Chondrocyte (in vitro differentiated cells): ENCODE measurements around the gene NLRP6. TPM values are rescaled to one million over a fixed set of nuclear protein-coding genes. Genes with fewer than 3 reads are reported as not detected.

ENCODE experiments used
- DNase-seq: peaks from one replicate; pipeline ENCODE4 v3.0.0; 2021; ENCODE audit warnings: mixed read lengths, low spot score
- H3K27ac Mint-ChIP-seq: one replicate; pipeline ENCODE4 v1.8.0; 2021; ENCODE audit warnings: mild to moderate bottlenecking, moderate library complexity, mixed read lengths; ENCODE audit not compliant: unreplicated experiment
- H3K27me3 Mint-ChIP-seq: 2 replicates; pipeline ENCODE4 v1.8.0; 2021; ENCODE audit warnings: low read depth, mixed read lengths
- H3K36me3 Mint-ChIP-seq: 2 replicates; pipeline ENCODE4 v1.8.0; 2021; ENCODE audit warnings: low read depth, mixed read lengths
- H3K4me1 Mint-ChIP-seq: 2 replicates; pipeline ENCODE4 v1.8.0; 2021; ENCODE audit warnings: low read depth, mild to moderate bottlenecking, mixed read lengths
- H3K4me3 Mint-ChIP-seq: one replicate; pipeline ENCODE4 v1.8.0; 2021; ENCODE audit warnings: mild to moderate bottlenecking, moderate library complexity, mixed read lengths; ENCODE audit not compliant: unreplicated experiment
- H3K9me3 Mint-ChIP-seq: 2 replicates; pipeline ENCODE4 v1.8.0; 2021; ENCODE audit warnings: low read depth, mixed read lengths
- CTCF ChIP-seq: fragments of 200-600 bp; sonication (generic); IDR thresholded peaks from 2 replicates; pipeline ENCODE4 v1.5.0; 2021; ENCODE audit warnings: antibody characterized with exemption, mild to moderate bottlenecking, moderate library complexity
- total RNA-seq: library from RNA; stranded (reverse); gene quantifications from 3 replicates; pipeline ENCODE4 v1.2.1, GENCODE V29; 2021

The NLRP6 gene
- total RNA-seq, 1 donor from 2014 or later, result not detected

GRCh38 chr11:287821-288477 is 9.7 kb downstream of the NLRP6 start:
- TF ChIP-seq CTCF, result no peak
- Mint-ChIP-seq H3K27me3 (no peaks in the 10 kb centered on the region), H3K9me3 (no peaks in the 10 kb centered on the region), H3K4me3 (peak overlapping the region; percentile 69), H3K4me1 (peaks cover 16% of the 10 kb centered on the region), H3K27ac (no peak overlapping the region), H3K36me3 (peaks cover 6% of the 10 kb centered on the region)
- DNase-seq, result peak; percentile 90

- Mint-ChIP-seq H3K27ac (peak within 1 kb of the TSS; percentile 22), H3K4me1 (peaks cover 16% of the 10 kb centered on the region), H3K9me3 (no peaks in the 10 kb centered on the region), H3K4me3 (peak within 1 kb of the TSS; percentile 69), H3K36me3 (peaks cover 7% of the 10 kb centered on the region), H3K27me3 (no peaks in the 10 kb centered on the region)
- no peak for TF ChIP-seq CTCF
- DNase-seq, result peak; percentile 72
These were observed 10.5 kb downstream of the NLRP6 start, which contains the start of gene PGGHG for GRCh38 chr11:288478-289397. Gene PGGHG (plus strand): TSS chr11:289126. CDS start chr11:289817, 691 bp downstream.

- no peaks in the 10 kb centered on the region for H3K9me3 Mint-ChIP-seq
- no peaks in the 10 kb centered on the region for H3K27me3 Mint-ChIP-seq
- peak overlapping the region; percentile 67 for H3K4me3 Mint-ChIP-seq
- peaks cover 16% of the 10 kb centered on the region for H3K4me1 Mint-ChIP-seq
- no peak for TF ChIP-seq CTCF
- H3K27ac Mint-ChIP-seq, result peak overlapping the region; percentile 22
- H3K36me3 Mint-ChIP-seq, result peaks cover 9% of the 10 kb centered on the region
- no peak for DNase-seq
These were observed 11.1 kb downstream of the NLRP6 start for GRCh38 chr11:289398-289711.

GRCh38 chr11:289712-290620 is 11.8 kb downstream of the NLRP6 start:
- no peaks in the 10 kb centered on the region for H3K27me3 Mint-ChIP-seq
- no peak for TF ChIP-seq CTCF
- peaks cover 16% of the 10 kb centered on the region for H3K4me1 Mint-ChIP-seq
- H3K4me3 Mint-ChIP-seq, result peak overlapping the region; percentile 67
- H3K27ac Mint-ChIP-seq, result no peak overlapping the region
- peaks cover 9% of the 10 kb centered on the region for H3K36me3 Mint-ChIP-seq
- peak; percentile 85 for DNase-seq
- no peaks in the 10 kb centered on the region for H3K9me3 Mint-ChIP-seq
